ENCODE data around the gene GCFC2.

DNA sequence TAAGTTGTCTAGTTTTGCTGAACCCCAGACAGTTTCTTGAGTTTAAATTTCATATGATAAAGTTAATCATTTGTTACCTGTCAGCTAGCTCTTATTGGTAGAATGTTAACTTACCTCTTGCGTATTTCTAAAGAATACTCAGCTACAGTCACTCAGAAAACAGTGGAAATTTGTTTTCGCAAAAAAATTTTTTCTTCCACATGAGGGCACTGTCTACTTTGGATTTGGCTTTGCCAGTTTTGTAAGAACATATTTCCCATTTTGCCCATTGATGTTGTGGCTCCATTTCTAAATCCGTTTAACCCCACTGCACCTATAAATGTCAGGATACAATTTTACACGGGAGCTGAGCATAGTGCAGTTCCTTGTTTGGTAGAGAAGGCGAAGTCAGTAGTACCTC lies 19.1 kb upstream of the GCFC2 start:
- TF ChIP-seq, protein P1, sequence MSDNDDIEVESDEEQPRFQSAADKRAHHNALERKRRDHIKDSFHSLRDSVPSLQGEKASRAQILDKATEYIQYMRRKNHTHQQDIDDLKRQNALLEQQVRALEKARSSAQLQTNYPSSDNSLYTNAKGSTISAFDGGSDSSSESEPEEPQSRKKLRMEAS (IDR thresholded peaks at IDR 0.05), result no peak
- TF ChIP-seq, protein P2, sequence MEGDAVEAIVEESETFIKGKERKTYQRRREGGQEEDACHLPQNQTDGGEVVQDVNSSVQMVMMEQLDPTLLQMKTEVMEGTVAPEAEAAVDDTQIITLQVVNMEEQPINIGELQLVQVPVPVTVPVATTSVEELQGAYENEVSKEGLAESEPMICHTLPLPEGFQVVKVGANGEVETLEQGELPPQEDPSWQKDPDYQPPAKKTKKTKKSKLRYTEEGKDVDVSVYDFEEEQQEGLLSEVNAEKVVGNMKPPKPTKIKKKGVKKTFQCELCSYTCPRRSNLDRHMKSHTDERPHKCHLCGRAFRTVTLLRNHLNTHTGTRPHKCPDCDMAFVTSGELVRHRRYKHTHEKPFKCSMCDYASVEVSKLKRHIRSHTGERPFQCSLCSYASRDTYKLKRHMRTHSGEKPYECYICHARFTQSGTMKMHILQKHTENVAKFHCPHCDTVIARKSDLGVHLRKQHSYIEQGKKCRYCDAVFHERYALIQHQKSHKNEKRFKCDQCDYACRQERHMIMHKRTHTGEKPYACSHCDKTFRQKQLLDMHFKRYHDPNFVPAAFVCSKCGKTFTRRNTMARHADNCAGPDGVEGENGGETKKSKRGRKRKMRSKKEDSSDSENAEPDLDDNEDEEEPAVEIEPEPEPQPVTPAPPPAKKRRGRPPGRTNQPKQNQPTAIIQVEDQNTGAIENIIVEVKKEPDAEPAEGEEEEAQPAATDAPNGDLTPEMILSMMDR (IDR thresholded peaks at IDR 0.05), result peak; percentile 55
- no peak for TF ChIP-seq MAZ (IDR thresholded peaks at IDR 0.05; ENCODE audit: borderline replicate concordance, low read depth, low read length)
- no peak for TF ChIP-seq EP300 (IDR thresholded peaks at IDR 0.05)
- TF ChIP-seq CEBPB (IDR thresholded peaks at IDR 0.05), result no peak
- TF ChIP-seq POLR2A (IDR thresholded peaks at IDR 0.05; ENCODE audit: low read length), result no peak
- TF ChIP-seq NFE2L2 (conservative IDR thresholded peaks at IDR 0.05; ENCODE audit: low read length), result no peak
- no peak for TF ChIP-seq NPAS2 (CRISPR knock-in tag; IDR thresholded peaks at IDR 0.05; ENCODE audit: borderline replicate concordance)
- TF ChIP-seq, protein P3, sequence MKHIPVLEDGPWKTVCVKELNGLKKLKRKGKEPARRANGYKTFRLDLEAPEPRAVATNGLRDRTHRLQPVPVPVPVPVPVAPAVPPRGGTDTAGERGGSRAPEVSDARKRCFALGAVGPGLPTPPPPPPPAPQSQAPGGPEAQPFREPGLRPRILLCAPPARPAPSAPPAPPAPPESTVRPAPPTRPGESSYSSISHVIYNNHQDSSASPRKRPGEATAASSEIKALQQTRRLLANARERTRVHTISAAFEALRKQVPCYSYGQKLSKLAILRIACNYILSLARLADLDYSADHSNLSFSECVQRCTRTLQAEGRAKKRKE (CRISPR knock-in tag; IDR thresholded peaks at IDR 0.05; ENCODE audit: low read depth), result no peak
- peak; percentile 45 for TF ChIP-seq SMC3 (IDR thresholded peaks at IDR 0.05)
- peak; percentile 62 to 63 for TF ChIP-seq RAD21 (conservative IDR thresholded peaks at IDR 0.05 in 1 of 2, IDR thresholded peaks at IDR 0.05 in 1 of 2)
- TF ChIP-seq, protein P4, sequence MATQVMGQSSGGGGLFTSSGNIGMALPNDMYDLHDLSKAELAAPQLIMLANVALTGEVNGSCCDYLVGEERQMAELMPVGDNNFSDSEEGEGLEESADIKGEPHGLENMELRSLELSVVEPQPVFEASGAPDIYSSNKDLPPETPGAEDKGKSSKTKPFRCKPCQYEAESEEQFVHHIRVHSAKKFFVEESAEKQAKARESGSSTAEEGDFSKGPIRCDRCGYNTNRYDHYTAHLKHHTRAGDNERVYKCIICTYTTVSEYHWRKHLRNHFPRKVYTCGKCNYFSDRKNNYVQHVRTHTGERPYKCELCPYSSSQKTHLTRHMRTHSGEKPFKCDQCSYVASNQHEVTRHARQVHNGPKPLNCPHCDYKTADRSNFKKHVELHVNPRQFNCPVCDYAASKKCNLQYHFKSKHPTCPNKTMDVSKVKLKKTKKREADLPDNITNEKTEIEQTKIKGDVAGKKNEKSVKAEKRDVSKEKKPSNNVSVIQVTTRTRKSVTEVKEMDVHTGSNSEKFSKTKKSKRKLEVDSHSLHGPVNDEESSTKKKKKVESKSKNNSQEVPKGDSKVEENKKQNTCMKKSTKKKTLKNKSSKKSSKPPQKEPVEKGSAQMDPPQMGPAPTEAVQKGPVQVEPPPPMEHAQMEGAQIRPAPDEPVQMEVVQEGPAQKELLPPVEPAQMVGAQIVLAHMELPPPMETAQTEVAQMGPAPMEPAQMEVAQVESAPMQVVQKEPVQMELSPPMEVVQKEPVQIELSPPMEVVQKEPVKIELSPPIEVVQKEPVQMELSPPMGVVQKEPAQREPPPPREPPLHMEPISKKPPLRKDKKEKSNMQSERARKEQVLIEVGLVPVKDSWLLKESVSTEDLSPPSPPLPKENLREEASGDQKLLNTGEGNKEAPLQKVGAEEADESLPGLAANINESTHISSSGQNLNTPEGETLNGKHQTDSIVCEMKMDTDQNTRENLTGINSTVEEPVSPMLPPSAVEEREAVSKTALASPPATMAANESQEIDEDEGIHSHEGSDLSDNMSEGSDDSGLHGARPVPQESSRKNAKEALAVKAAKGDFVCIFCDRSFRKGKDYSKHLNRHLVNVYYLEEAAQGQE (IDR thresholded peaks at IDR 0.05), result no peak
- TF ChIP-seq ZFP36 (IDR thresholded peaks at IDR 0.05; ENCODE audit: borderline replicate concordance, partially characterized antibody), result no peak
- TF ChIP-seq CBX8 (IDR thresholded peaks at IDR 0.05), result no peak

All from A549 (cell line).